GM19035 (cell line): ENCODE data around the gene SDF2L1.
"Not testable (repeated sequence)": the region's sequence is repeated elsewhere in the genome, so short reads cannot be mapped to it uniquely, and the experiment has no call there.

ENCODE experiments used
- ATAC-seq: cut with Tn5 transposase; IDR thresholded peaks from one replicate; pipeline ENCODE4 v1.9.1; 2021; ENCODE audit not compliant: unreplicated experiment

The SDF2L1 gene

GRCh38 chr22:21636629-21637218 is 5.4 kb upstream of the SDF2L1 start:
- ATAC-seq, result no peak

- not testable (repeated sequence) for ATAC-seq
These were observed 4.7 kb upstream of the SDF2L1 start for GRCh38 chr22:21637450-21637849.

- ATAC-seq, result no peak
These were observed 2.7 kb upstream of the SDF2L1 start for GRCh38 chr22:21639359-21639758.

GRCh38 chr22:21640810-21641209 is 1.3 kb upstream of the SDF2L1 start:
- ATAC-seq, result no peak

GRCh38 chr22:21641417-21641788 is 699 bp upstream of the SDF2L1 start:
- peak; percentile 23 for ATAC-seq

- no peak for ATAC-seq
These were observed 714 bp downstream of the SDF2L1 start for GRCh38 chr22:21642584-21643448.

- ATAC-seq, result no peak
These were observed 1.6 kb downstream of the SDF2L1 start for GRCh38 chr22:21643533-21644357.

GRCh38 chr22:21645513-21645912 is 3.4 kb downstream of the SDF2L1 start:
- not testable (repeated sequence) for ATAC-seq

- ATAC-seq, result no peak
These were observed 4.8 kb downstream of the SDF2L1 start for GRCh38 chr22:21646608-21647590.

GRCh38 chr22:21650280-21650679 is 8.2 kb downstream of the SDF2L1 start:
- ATAC-seq, result no peak

GRCh38 chr22:21650823-21651520 is 8.9 kb downstream of the SDF2L1 start:
- no peak for ATAC-seq

- peak; percentile 17 for ATAC-seq
These were observed 9.5 kb downstream of the SDF2L1 start for GRCh38 chr22:21651521-21652009.

GRCh38 chr22:21652010-21652546 is 10.0 kb downstream of the SDF2L1 start:
- ATAC-seq, result peak; percentile 87

GRCh38 chr22:21652547-21653545 is 10.7 kb downstream of the SDF2L1 start:
- ATAC-seq, result no peak

- ATAC-seq, result no peak
These were observed 14.9 kb downstream of the SDF2L1 start for GRCh38 chr22:21657020-21657359.

- ATAC-seq, result peak; percentile 85
These were observed 15.4 kb downstream of the SDF2L1 start for GRCh38 chr22:21657360-21658032.

GRCh38 chr22:21659864-21660525 is 17.9 kb downstream of the SDF2L1 start:
- no peak for ATAC-seq
